Superior temporal gyrus (tissue), 1 donor: ENCODE data around the gene ADARB2.

ENCODE experiments used
- DNase-seq: peaks from one replicate; pipeline ENCODE4 v3.0.0-alpha.2; 2016; ENCODE audit errors: extremely low spot score

The ADARB2 gene

GRCh38 chr10:1191752-1192151 lies 545.6 kb downstream of the ADARB2 start:
- no peak for DNase-seq

DNA sequence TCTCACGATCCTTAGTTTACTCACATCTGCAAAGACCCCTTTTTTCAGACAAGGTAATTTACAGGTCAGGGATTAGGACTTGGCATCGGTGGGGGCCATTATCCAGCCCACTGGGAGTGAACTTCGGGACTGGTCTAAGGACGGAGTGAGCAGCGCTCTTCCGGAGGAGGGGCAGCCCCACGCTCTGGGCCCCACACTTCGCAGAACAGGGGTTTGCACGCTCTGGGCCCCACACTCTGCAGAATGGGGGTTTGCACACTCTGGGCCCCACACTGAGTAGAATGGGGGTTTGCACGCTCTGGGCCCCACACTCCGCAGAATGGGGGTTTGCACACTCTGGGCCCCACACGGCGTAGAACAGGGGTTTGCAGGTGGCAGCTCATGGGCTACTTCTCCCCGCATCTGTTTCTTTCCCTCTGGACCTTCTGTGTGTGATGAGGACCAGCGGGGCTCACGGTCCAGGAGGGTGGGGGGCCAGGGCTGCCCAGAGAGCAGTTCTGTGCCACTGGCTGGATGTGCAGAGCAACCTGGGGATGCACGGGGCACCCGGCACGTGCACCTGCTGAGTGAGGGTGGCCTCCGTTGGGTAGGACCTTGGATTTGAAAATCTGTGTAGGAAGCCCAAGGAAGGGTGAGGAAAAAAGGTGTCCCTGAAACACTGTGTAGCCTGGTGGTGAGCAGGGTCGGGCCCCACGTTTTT lies 546.4 kb downstream of the ADARB2 start:
- DNase-seq, result no peak

DNA sequence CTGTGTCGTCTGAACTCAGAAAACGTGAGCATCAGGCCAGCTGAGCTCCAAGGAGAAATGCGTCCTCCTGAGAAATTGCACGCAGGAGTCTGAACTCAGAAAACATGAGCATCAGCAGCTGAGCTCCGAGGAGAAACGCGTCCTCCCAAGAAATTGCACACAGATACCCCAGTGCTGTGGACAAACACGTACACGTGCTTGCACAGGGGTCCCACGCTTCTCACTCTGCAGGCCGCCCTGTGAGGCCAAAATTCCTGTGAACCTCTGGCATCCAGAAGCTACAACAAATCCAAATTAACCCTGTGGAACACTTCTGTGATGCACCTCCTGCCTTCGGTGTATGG lies 547.3 kb downstream of the ADARB2 start:
- DNase-seq, result no peak

DNA sequence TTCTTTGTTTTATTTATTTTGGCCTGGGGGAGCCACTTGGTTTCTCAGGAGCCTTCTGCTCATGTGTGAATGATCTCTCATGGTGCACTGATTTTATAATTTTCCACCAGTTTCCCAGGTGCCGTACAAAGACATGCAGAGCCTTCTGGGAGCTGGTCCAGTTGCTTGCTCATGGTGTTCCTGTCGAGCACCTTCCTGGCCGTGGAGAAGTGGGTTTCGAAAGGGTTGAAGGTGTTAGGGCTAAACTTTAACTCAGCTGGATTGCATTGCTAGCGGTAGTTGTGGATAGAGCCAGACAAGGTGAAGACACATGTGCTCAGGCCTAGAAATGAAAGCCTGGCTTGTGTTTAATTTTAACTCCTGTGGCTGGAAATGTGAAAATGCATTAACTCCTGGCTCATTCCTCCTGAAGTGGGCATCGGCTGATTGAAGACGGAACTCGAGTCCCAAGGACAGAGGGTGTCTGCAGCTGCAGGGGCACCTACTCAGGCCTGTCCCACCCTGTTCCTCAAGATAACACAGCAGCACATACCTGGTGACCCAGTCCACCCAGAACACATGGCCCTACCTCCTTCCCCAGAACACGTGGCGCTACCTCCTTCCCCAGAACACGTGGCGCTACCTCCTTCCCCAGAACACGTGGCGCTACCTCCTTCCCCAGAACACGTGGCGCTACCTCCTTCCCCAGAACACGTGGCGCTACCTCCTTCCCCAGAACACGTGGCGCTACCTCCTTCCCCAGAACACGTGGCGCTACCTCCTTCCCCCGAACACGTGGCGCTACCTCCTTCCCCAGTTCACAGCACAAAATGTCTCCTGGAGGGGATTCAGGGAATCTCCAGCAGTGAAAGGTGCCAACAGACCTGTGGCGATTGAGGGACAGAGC lies 547.9 kb downstream of the ADARB2 start:
- no peak for DNase-seq

DNA sequence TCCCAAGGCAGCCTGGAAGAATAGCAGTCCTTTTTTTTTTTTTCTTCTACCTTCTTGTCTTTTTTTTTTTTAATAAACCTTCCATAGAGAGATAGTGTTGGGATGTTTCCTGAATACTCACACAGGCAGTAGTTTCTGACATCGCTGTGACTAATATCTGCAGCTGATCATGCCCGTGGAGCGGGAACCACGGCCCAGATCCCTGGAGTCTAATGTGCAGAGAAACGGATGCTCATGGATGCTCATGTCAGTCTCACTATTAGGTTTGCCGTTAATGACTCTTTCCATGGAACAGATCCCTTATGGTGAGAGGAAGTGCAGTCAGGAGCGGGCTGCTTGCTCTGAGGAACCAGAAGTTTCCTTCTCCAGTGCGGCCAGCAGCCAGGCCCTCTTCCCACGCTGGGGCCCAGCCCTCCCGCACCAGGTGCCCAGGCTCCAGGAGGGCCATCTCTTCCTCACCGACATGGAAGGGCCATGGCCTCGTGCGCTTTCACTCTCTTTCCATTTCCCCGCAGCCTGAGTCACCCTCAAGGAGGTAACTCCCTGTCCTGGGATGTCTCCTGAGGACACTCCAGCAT lies 548.7 kb downstream of the ADARB2 start:
- DNase-seq, result no peak

GRCh38 chr10:1187855-1188557 lies 549.3 kb downstream of the ADARB2 start:
- DNase-seq, result peak; percentile 91

DNA sequence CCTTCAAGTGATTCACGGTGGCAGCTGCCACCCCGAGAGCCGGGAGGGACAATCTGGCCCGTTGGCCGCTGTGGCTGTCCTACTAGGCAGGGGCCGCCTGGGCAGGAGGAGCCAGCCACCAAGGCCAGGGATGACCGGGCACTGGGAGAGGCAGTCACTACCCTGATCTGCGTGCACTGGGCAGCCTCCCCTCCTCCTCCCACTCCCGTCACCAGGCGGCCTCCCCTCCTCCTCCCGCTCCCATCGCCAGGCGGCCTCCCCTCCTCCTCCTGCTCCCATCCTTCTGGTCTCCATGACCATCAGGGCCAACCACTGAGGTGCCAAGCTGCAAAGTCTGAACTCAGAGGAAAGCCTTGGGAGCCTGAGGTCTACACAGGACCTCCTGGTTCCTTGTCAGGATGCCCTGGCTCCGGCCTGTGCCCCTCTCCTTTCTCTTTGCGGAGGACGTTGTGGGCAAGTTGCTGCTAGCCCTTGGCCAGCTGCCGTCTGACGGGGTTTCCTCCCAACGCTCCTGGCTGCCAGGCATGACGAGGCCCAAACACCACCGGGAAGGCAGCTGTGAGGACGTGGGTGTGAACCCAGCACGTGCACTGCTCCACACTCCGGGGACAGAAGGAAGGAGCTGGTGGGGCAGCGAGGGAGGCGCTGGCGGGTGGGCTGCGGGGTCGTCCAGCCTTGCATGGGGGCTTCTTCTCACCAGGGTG lies 550.0 kb downstream of the ADARB2 start:
- peak; percentile 82 for DNase-seq

DNA sequence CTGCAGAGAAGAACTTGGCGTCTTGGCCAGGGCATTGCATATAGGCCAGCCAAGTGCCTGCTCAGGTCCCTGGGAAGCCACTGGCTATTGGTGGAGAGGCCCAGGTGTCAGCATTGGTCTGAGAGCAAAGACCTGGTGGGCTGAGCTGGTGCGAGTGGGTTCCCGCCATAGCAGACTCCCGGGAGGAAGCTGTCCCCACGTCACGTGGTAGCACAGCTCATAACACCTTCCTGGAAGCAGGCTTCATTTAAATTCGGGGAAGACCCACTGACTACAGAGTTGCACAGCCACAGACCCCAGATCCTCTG lies 550.7 kb downstream of the ADARB2 start:
- no peak for DNase-seq

DNA sequence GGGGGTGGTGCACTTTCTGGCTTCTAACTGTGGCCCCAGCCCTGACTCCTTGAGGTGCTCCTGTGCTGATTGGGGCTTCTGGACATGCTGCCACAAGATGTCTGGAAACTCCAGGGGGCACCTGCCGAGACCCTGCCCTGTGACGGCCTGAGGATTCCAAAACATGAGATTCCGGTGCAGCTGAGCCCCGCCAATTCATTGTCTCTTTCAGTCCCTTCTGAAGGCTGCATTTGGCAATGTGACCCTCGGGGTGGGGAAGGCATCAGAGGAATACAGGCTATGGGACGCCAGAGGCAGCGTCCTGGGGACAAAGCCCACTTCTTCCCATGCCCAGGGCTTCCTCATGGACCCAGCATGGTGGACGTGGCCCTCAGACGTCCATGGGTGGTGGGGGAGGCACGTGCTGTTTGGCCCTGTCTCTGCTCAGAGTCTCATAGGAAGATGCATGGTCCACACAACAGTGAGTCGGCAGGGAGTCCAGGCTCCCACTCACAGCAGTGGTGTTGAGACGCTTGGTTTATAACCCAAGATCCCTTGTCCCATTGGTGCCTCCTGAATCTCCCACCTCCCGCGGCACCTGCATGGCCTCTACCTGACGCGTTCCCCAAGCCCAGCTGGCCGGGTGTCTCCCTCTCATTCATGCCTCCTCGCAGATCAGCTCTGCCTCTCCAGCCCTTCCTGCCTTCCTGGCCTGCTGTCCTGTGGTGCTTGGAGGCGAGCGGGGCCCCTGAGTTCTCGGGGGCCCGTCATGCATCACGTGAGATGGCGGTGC lies 551.2 kb downstream of the ADARB2 start:
- DNase-seq, result no peak

- no peak for DNase-seq
These were observed 552.5 kb downstream of the ADARB2 start for GRCh38 chr10:1184541-1185430.

GRCh38 chr10:1183701-1184100 lies 553.6 kb downstream of the ADARB2 start:
- no peak for DNase-seq

GRCh38 chr10:1183033-1183396 lies 554.3 kb downstream of the ADARB2 start:
- DNase-seq, result no peak

DNA sequence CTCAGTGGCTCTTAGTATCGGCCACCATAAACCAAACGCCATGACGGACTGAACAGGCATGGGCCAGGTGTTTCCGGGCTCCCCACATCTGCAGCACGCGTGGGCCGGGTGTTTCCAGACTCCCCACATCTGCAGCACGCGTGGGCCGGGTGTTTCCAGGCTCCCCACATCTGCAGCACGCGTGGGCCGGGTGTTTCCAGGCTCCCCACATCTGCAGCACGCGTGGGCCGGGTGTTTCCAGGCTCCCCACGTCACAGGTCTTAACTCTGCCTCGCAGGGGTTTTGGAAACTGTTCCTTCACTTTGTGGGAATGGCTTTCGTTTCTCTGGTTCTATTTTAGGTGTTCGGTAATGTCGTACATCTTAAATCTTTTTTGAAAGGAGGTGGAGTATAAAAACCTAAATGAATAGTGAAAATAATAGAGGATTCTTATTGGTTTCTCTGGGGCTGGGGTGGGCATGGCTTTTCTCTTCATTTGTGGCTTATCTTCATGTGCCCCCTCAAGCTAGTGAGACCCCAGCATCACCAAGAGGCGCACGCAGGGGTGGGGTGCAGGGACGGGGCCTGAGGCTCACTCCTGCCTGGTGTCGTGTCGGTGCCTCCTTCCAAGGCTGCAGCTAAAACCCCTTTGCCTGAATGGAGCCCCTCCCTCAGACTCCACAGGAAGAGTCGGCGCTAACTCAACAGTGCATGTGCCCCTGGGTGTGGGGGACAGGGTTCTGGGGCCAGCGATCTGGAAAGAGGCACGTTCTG lies 554.9 kb downstream of the ADARB2 start:
- no peak for DNase-seq

DNA sequence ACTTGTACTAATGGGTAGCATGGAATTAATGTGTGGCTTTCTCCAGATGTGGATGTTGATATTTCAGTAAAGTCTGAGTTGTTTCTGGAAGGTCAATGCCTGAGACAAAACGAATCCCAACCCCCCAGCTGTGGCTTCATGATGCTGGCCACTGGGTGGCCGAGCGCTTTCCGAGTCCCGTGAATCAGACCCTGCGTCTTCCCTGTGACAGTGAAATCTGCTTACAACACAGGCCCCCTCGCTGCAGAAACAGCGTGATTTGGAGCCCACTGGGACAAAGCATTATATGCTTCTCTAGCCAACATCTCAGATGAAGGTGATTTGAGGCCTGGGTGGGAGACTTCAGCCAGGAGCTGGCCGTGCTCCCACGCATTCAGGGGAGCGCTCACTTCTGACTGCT lies 556.5 kb downstream of the ADARB2 start:
- DNase-seq, result peak; percentile 82

- no peak for DNase-seq
These were observed 557.1 kb downstream of the ADARB2 start for GRCh38 chr10:1180071-1180730.

DNA sequence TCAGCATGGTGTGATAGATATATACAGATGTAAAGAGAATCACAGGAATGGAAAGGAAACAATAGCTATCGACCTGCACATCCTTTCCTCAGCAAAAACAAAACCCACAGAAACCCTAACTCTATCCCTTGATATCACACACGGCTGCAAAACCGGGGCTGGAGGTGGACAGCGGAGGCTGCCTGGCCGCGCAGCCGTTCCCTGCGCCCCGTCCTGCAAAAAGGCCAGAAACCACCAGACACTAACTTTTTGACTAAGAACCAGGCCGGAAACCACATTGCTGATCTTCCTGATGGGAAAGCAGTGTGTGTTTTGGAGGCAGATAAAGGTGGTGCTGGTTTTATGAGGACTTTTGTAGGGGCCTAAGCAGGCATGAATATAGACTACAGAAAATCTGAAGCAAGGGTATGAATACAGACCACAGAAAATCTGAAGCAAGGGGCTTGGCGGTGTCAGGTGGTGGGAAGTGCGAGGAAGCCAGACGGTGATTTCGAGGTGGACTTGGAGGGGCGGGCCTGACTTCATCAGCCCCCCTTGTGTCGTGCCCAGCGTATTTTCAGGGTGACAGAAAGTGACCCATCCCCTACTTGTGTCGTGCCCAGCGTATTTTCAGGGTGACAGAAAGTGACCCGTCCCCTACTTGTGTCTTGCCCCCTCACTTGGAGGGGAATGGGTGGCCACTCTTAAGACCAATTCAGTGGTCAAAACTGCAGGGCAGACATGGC lies 557.8 kb downstream of the ADARB2 start:
- peak; percentile 4 for DNase-seq

DNA sequence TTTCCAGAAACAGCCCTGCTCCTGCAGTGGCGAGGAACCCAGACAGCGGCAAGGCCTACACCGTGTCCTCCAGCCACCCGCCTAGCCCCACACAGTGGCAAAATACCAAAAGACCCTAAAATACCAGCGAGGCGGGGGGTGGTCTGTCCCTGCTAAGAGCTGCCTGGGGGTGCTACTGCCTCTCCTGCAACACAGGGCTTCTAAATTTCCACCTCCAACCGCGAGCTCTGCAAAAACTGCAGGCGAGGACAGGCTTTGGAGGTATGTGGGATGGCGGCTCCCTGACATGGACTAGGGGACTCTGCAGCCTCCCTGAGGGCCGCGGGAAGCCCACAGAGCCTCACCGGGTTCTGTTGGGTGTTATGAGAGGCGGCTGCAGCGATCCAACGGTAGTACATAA lies 558.8 kb downstream of the ADARB2 start:
- peak; percentile 2 for DNase-seq

DNA sequence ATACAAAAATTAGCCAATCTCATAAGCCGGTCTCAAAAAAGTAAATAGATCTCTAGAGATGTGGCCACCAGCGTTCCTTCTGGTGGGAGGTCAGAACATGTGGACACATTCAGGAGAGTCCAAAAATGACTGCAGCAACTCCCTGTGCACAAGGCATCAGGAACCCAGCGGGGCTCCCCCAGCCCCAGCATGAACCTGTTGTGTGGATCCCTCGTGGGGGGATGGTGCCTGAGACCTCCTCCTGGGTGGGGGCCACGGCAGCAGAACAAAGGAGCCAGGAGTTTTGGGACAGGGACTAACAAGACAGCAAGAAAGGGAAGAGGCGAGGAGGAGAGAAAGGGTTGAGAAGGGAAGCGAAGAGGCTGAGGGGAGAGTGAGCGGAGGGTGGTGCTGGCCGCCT lies 559.4 kb downstream of the ADARB2 start:
- DNase-seq, result peak; percentile 2
